Tongue (tissue), 3 donors: ENCODE data around the gene APEH. TPM values are rescaled to one million over a fixed set of nuclear protein-coding genes. Genes with fewer than 3 reads are reported as not detected.

Experiments used
- DNase-seq: peaks from one replicate; pipeline ENCODE4 v3.0.0-alpha.2; 2015
- small RNA-seq: library from RNA; depleted of rRNA; stranded (forward); fragments of <200 nt; gene quantifications from one replicate; pipeline ENCODE3, GENCODE V24; 2014; ENCODE audit warnings: low replicate concordance
- total RNA-seq: library from RNA; depleted of rRNA; stranded (reverse); fragments of >200 nt; gene quantifications from one replicate; pipeline ENCODE4 v1.2.3, GENCODE V29; 2014

The APEH gene
- total RNA-seq, 1 donor from 2014 or later: 82.7 TPM

DNA sequence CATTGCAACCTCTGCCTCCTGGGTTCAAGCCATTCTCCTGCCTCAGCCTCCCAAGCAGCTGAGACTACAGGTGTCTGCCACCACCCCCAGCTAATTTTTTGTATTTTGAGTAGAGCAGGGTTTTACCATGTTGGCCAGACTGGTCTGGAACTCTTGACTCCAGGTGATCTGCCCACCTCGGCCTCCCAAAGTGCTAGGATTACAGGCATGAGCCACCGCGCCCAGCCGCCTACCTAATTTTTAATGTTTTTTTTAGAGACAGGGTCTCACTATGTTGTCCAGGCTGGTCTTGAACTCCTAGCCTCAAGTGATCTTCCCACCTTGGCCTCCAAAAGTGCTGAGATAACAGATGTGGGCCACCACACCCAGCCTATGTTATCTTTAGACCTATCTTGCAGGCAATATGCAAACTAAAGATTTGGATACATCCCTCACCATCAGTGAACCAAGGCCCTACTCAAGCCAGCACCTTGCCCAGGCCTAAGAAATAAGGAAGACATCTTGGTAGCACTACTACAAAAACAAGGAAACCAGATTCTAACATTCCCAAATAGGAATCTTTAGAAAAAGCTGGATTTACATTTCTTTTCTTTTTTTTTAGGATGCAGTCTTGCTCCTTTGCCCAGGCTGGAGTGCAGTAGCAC lies 55.9 kb downstream of the APEH start:
- no peak for DNase-seq

DNA sequence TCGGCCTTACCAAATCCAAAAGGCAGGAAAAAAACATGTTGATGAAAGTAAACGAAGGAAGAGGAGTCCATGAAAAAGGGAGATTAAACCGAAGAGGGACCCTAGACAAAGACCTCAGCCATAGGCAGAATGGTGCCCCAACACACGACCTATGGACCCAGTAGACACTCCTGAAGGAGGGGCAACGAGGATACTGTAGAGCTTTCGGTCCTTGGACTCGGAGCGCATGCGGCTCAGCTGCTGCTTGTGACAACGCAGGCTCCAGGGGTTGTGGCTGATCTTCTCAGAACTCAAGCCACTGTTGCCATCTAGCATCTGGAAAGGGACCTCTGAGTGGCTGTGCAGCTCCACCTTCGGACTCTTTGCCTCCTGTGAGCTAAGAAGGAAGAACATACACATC lies 58.4 kb downstream of the APEH start:
- no peak for DNase-seq

DNA sequence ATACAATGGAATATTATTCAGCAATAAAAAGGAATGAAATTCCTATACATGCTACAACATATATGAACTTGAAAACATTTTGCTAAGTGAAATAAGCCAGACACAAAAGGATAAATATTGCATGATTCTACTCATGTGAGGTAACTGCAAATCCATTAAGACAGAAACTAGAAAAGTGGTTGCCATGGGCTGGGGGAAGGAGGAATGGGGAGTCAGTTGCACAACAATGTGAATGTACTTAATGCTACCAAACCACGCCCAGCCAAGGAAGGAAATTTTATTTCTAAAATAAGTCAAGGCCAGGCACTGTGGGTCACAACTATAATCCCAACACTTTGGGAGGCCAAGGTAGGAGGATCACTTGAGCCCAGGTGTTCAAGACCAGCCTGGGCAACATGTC lies 59.4 kb downstream of the APEH start:
- no peak for DNase-seq

Small RNA genes lying within 50 kb of the gene (small RNA-seq; reads per million reads assigned to genes)
- gene AMIGO3: not detected

Other genes starting within 250 kb of the APEH start
- 2.7 TPM for gene NICN1, start 245.0 kb upstream of the APEH start, total RNA-seq
- 201 TPM for gene DAG1, start 204.1 kb upstream of the APEH start, total RNA-seq
- gene BSN, start 119.9 kb upstream of the APEH start, total RNA-seq: 0.82 TPM
- 8.1 TPM for gene MST1, start 15.1 kb downstream of the APEH start, total RNA-seq
- 60.4 TPM for gene RNF123, start 15.2 kb downstream of the APEH start, total RNA-seq
- 2.8 TPM for gene AMIGO3, start 45.3 kb downstream of the APEH start, total RNA-seq
- gene GMPPB, start 49.6 kb downstream of the APEH start, total RNA-seq: 22.8 TPM
- 35.6 TPM for gene IP6K1, start 112.2 kb downstream of the APEH start, total RNA-seq
- gene CDHR4, start 125.5 kb downstream of the APEH start, total RNA-seq: not detected
- gene INKA1, start 128.9 kb downstream of the APEH start, total RNA-seq: 12.3 TPM
- 17.4 TPM for gene UBA7, start 139.6 kb downstream of the APEH start, total RNA-seq
- 1.6 TPM for gene TRAIP, start 182.2 kb downstream of the APEH start, total RNA-seq
- 0.51 TPM for gene CAMKV, start 195.6 kb downstream of the APEH start, total RNA-seq
- gene MST1R, start 229.5 kb downstream of the APEH start, total RNA-seq: 5.7 TPM